ENCODE results near the gene LST1.

LST1 gene

GRCh38 chr6:31620586-31621319 lies 34.7 kb downstream of the LST1 start, which contains the start of gene PRRC2A:
Gene PRRC2A, plus strand, starts transcription at chr6:31620715. Its CDS starts 2,075 bp downstream, at chr6:31622790.
- no peak for DNase-seq

GRCh38 chr6:31621320-31621939 lies 35.4 kb downstream of the LST1 start:
- DNase-seq = no peak

- peak; percentile 18 for DNase-seq
Observed at GRCh38 chr6:31621991-31622390, 35.9 kb downstream of the LST1 start.

GRCh38 chr6:31622684-31623091 lies 36.6 kb downstream of the LST1 start:
- DNase-seq = no peak

- DNase-seq = no peak
Observed at GRCh38 chr6:31624070-31624469, 38.0 kb downstream of the LST1 start.

- DNase-seq = no peak
Observed at GRCh38 chr6:31626952-31627351, 40.9 kb downstream of the LST1 start.

- DNase-seq = no peak
Observed at GRCh38 chr6:31627690-31628287, 41.7 kb downstream of the LST1 start.

GRCh38 chr6:31629014-31629413 lies 42.9 kb downstream of the LST1 start:
- no peak for DNase-seq

GRCh38 chr6:31630177-31630934 lies 44.3 kb downstream of the LST1 start:
- no peak for DNase-seq

GRCh38 chr6:31631209-31631608 lies 45.1 kb downstream of the LST1 start:
- DNase-seq = no peak

- no peak for DNase-seq
Observed at GRCh38 chr6:31631681-31632278, 45.7 kb downstream of the LST1 start.

- no peak for DNase-seq
Observed at GRCh38 chr6:31632279-31632946, 46.3 kb downstream of the LST1 start.

- DNase-seq = no peak
Observed at GRCh38 chr6:31633447-31633846, 47.4 kb downstream of the LST1 start.

GRCh38 chr6:31634131-31634530 lies 48.1 kb downstream of the LST1 start:
- DNase-seq = no peak

- DNase-seq = no peak
Observed at GRCh38 chr6:31634969-31635575, 49.0 kb downstream of the LST1 start.

GRCh38 chr6:31636698-31637596 lies 50.9 kb downstream of the LST1 start:
- no peak for DNase-seq

Measured in fibroblast of skin of back (primary cell).